Liver (tissue), 9 donors: Measurements from ENCODE around the gene TBC1D5. TPM values are rescaled to one million over a fixed set of nuclear protein-coding genes. Genes with fewer than 3 reads are reported as not detected.
"Not testable (repeated sequence)": the region's sequence is repeated elsewhere in the genome, so short reads cannot be mapped to it uniquely, and the experiment has no call there.

Experiments used
- DNase-seq: peaks from one replicate; pipeline ENCODE4 v3.0.0-alpha.2; 2017; ENCODE audit warnings: low spot score
- H3K27ac ChIP-seq, 2 donors: one replicate each; pipeline ENCODE4 v1.7.0; 2013; ENCODE audit warnings: inconsistent platforms in 2 of 2, low read length in 2 of 2, control low read depth in 1 of 2, low read depth in 1 of 2, mild to moderate bottlenecking in 1 of 2
- H3K27me3 ChIP-seq, 4 donors: one replicate each; pipeline versions ENCODE4 v1.6.1 to v1.7.0; 2013; ENCODE audit warnings: low read length in 3 of 4, inconsistent platforms in 1 of 4, mild to moderate bottlenecking in 1 of 4, moderate library complexity in 1 of 4; ENCODE audit not compliant: control insufficient read depth in 4 of 4, insufficient read depth in 4 of 4
- H3K36me3 ChIP-seq, 4 donors: one replicate each; pipeline versions ENCODE4 v1.6.1 to v1.7.0; 2013; ENCODE audit warnings: low read length in 3 of 4, mild to moderate bottlenecking in 3 of 4, low read depth in 1 of 4, moderate library complexity in 1 of 4; ENCODE audit not compliant: control insufficient read depth in 4 of 4, insufficient read depth in 3 of 4
- H3K4me1 ChIP-seq, 4 donors: one replicate each; pipeline versions ENCODE4 v1.6.1 to v1.7.0; 2013; ENCODE audit warnings: low read length in 3 of 4, mild to moderate bottlenecking in 3 of 4, moderate library complexity in 1 of 4; ENCODE audit not compliant: control insufficient read depth in 4 of 4, insufficient read depth in 4 of 4
- H3K4me3 ChIP-seq, 3 donors: one replicate each; pipeline versions ENCODE4 v1.6.1 to v1.7.0; 2013; ENCODE audit warnings: low read length in 3 of 3, control low read depth in 1 of 3, low read depth in 1 of 3, mild to moderate bottlenecking in 1 of 3
- H3K9ac ChIP-seq, 2 donors: one replicate each; pipeline ENCODE4 v1.7.0; 2013; ENCODE audit warnings: low read length in 2 of 2, mild to moderate bottlenecking in 2 of 2, moderate library complexity in 2 of 2, control low read depth in 1 of 2, low read depth in 1 of 2
- H3K9me3 ChIP-seq, 4 donors: one replicate each; pipeline versions ENCODE4 v1.6.1 to v1.7.0; 2013; ENCODE audit warnings: low read length in 3 of 4; ENCODE audit not compliant: control insufficient read depth in 4 of 4
- CTCF ChIP-seq: fragments of 150-350 bp; IDR thresholded peaks from 2 replicates; pipeline ENCODE4 v1.5.1; 2017; ENCODE audit warnings: improper control_type of control experiment, low read depth, low read length; ENCODE audit not compliant: missing input control
- EGR1 ChIP-seq, 2 donors: IDR thresholded peaks; 2 replicates each; pipeline ENCODE4 v1.6.1; 2016 to 2018; ENCODE audit warnings: antibody characterized with exemption in 2 of 2, low read depth in 2 of 2
- FOXA2 ChIP-seq: IDR thresholded peaks from 2 replicates; pipeline ENCODE4 v1.6.1; 2016; ENCODE audit warnings: antibody characterized with exemption
- GABPA ChIP-seq, 2 donors: IDR thresholded peaks in 1 of 2; conservative IDR thresholded peaks in 1 of 2; 2 replicates each; pipeline ENCODE4 v1.6.1; 2016; ENCODE audit warnings: antibody characterized with exemption in 2 of 2, mild to moderate bottlenecking in 1 of 2, moderate library complexity in 1 of 2
- HNF4A ChIP-seq, 2 donors: conservative IDR thresholded peaks; 2 replicates each; pipeline ENCODE4 v1.6.1; 2016; ENCODE audit warnings: antibody characterized with exemption in 2 of 2, mild to moderate bottlenecking in 2 of 2
- HNF4G ChIP-seq: IDR thresholded peaks from 2 replicates; pipeline ENCODE4 v1.6.1; 2016; ENCODE audit warnings: antibody characterized with exemption
- NR2F2 ChIP-seq: IDR thresholded peaks from 2 replicates; pipeline ENCODE4 v1.6.1; 2016; ENCODE audit warnings: antibody characterized with exemption
- SP1 ChIP-seq: IDR thresholded peaks from 2 replicates; pipeline ENCODE4 v1.6.1; 2018; ENCODE audit warnings: antibody characterized with exemption, mild to moderate bottlenecking
- TAF1 ChIP-seq: conservative IDR thresholded peaks from 2 replicates; pipeline ENCODE4 v1.6.1; 2016; ENCODE audit warnings: antibody characterized with exemption, mild to moderate bottlenecking
- YY1 ChIP-seq: IDR thresholded peaks from 2 replicates; pipeline ENCODE4 v1.6.1; 2016; ENCODE audit warnings: antibody characterized with exemption, mild to moderate bottlenecking
- ZBTB33 ChIP-seq: IDR thresholded peaks from 2 replicates; pipeline ENCODE4 v1.6.1; 2016; ENCODE audit warnings: antibody characterized with exemption
- WGBS: extraction: QIAGEN DNeasy Blood & Tissue Kit; methylation state at CpG from one replicate; pipeline ENCODE4 v1.1.7; 2013; 5-methylcytosine and 5-hydroxymethylcytosine counted together
- polyA plus RNA-seq, 2 donors: library from polyadenylated mRNA; stranded (reverse) in 1 of 2; unstranded in 1 of 2; fragments of 200-250 nt in 1 of 2; fragments of >200 nt in 1 of 2; fragmentation: Nextera tagmentation in 1 of 2; extraction: Ambion mirVana in 1 of 2; gene quantifications; one replicate each; pipeline versions ENCODE4 v1.2.1 to v1.2.3, GENCODE V29; 2013 to 2015
- total RNA-seq, 2 donors: library from RNA; depleted of rRNA; stranded (reverse); fragments of >200 nt; gene quantifications; one replicate each; pipeline ENCODE4 v1.2.3, GENCODE V29; 2014
- TF ChIP-seq, protein P1 (sequence below): IDR thresholded peaks from 2 replicates; pipeline ENCODE4 v1.6.1; 2016; ENCODE audit warnings: antibody characterized with exemption
- donor health status: healthy.
- donor health status: healthy.
- donor health status: healthy.
- donor health status: healthy.
- donor health status: healthy.

The TBC1D5 gene
- total and polyA plus RNA-seq, 4 donors = 9.1 to 45.6 (median 25.6) TPM

GRCh38 chr3:17494117-17494809 lies 248.2 kb downstream of the TBC1D5 start:
- H3K4me1 ChIP-seq = no peaks in the 10 kb centered on the region

GRCh38 chr3:17491601-17492000 lies 250.8 kb downstream of the TBC1D5 start:
- H3K27ac ChIP-seq = no peak overlapping the region
- peaks cover 0 to 6% (median 1%) of the 10 kb centered on the region in 4 donors for H3K9me3 ChIP-seq
- 86% methylated on average over 4 of the region's 4 CpGs for WGBS
- no peak overlapping the region for H3K4me3 ChIP-seq
- DNase-seq = no peak
- no peaks in the 10 kb centered on the region for H3K27me3 ChIP-seq
- TF ChIP-seq SP1 = no peak
- no peaks in the 10 kb centered on the region for H3K4me1 ChIP-seq
- H3K36me3 ChIP-seq = peaks cover 0 to 4% (median 0%) of the 10 kb centered on the region in 4 donors
- no peak overlapping the region for H3K9ac ChIP-seq

More at GRCh38 chr3:17494117-17494809, 248.2 kb downstream of the TBC1D5 start:
- Histone ChIP-seq H3K27me3 (no peaks in the 10 kb centered on the region), H3K9me3 (peaks cover 0 to 2% (median 1%) of the 10 kb centered on the region in 4 donors), H3K9ac (no peak overlapping the region), H3K4me3 (no peak overlapping the region), H3K36me3 (peaks cover 0 to 4% (median 0%) of the 10 kb centered on the region in 4 donors), H3K27ac (no peak overlapping the region)
- 94% methylated on average over 11 of the region's 11 CpGs for WGBS
- DNase-seq = no peak
- TF ChIP-seq ZBTB33 (no peak), NR2F2 (no peak), YY1 (no peak), EGR1 (IDR thresholded peaks at IDR 0.05; ENCODE audit: low read depth in 2 of 2) (no peak), HNF4G (no peak), CTCF (no peak)
- TF ChIP-seq, protein P1, sequence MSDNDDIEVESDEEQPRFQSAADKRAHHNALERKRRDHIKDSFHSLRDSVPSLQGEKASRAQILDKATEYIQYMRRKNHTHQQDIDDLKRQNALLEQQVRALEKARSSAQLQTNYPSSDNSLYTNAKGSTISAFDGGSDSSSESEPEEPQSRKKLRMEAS = no peak

- H3K9me3 ChIP-seq, DNase-seq, H3K4me1 ChIP-seq, H3K27ac ChIP-seq, H3K9ac ChIP-seq, H3K4me3 ChIP-seq, H3K36me3 ChIP-seq, H3K27me3 ChIP-seq: not testable (repeated sequence)
- WGBS = 96% methylated on average over 1 of the region's 1 CpG
Measured at GRCh38 chr3:17491190-17491589, 251.2 kb downstream of the TBC1D5 start.

DNA sequence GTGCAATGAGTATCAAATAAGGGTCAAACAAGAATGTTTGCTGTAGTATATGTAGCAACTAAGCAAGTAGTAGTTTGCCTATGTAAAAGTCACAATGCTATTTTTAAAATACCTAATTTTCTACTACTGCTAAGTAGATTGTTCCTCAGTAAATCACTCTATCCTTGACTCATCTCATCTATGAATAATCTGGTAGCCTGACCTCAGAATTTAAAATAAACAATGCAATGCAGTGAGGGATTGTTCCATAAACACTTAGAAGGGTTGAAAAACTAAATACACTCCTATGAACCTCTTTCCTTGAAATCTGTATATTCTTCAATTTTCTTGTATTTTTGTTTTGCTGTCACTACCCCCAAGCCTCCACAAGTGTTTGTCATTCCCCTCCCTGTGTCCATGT lies 253.3 kb downstream of the TBC1D5 start:
- TF ChIP-seq TAF1 = no peak
- TF ChIP-seq CTCF = no peak
- no peak for TF ChIP-seq HNF4A (conservative IDR thresholded peaks at IDR 0.05)
- TF ChIP-seq FOXA2 = no peak
- no peak for TF ChIP-seq GABPA (IDR thresholded peaks at IDR 0.05 in 1 of 2, conservative IDR thresholded peaks at IDR 0.05 in 1 of 2)
- no peak for TF ChIP-seq ZBTB33
- TF ChIP-seq, protein P1 = no peak
- TF ChIP-seq NR2F2 = no peak
- DNase-seq = no peak
- H3K4me3 ChIP-seq = no peak overlapping the region
- peaks cover 0 to 6% (median 1%) of the 10 kb centered on the region in 4 donors for H3K9me3 ChIP-seq
- no peak overlapping the region for H3K9ac ChIP-seq
- no peaks in the 10 kb centered on the region for H3K4me1 ChIP-seq
- no peak overlapping the region for H3K27ac ChIP-seq
- H3K36me3 ChIP-seq = peaks cover 0 to 4% (median 0%) of the 10 kb centered on the region in 4 donors
- no peaks in the 10 kb centered on the region for H3K27me3 ChIP-seq
